ENCODE results near the gene ZW10.

DNA sequence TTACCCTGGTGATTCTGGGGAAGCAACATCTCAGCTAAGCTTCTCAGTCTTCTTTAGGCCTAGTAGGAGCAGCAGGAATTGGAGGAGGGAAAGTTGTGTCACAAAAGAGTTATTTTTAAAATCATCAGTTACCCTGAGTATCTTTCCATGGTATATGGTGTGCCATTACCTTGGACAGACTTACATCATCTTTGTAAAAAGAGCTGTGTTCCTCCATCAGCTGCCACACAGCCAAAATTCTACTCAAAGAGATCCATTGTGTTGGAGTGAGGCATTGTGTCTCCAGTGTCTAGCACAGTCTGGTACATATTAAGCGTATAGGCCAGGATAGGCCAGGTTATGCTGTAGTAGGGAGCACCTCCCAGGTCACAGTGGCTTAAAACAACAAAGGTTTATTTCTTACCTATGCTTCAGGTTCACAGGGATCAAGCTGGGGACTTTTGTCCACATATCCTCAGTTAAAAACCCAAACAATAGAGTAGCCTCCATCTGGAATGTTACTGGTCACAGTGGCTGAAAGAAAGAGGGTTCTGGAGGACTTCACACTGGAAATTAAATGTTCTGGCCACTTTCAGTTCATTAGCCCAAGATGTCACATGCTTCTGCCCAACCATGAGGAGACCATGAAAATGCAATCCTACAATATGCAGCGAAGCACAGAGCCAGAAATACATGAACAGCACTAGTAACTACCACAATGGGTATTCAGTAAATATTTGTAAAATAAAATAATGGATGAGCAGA, 57.4 kb downstream of the ZW10 start:
- TF ChIP-seq POLR2A (IDR thresholded peaks at IDR 0.05; ENCODE audit: low read depth, low read length), result no peak
- TF ChIP-seq POLR2AphosphoS5 (IDR thresholded peaks at IDR 0.05; ENCODE audit: low read depth, low read length), result no peak
- no peak for TF ChIP-seq PAX5 (IDR thresholded peaks at IDR 0.05; ENCODE audit: insufficient read depth, low read length, severe bottlenecking)
- TF ChIP-seq TAF1 (IDR thresholded peaks at IDR 0.05; ENCODE audit: low read depth, low read length), result no peak

Data from GM12891 (cell line).